PC-3 (cell line): Measurements from ENCODE around the gene RIMBP2.

Experiments
- EZH2 ChIP-seq: fragments of 300-600 bp; sonication (generic); IDR thresholded peaks from one replicate; pipeline ENCODE4 v1.6.1; 2017; ENCODE audit warnings: antibody characterized with exemption, mild to moderate bottlenecking, low read length; ENCODE audit not compliant: unreplicated experiment
- TF ChIP-seq, protein P1 (sequence below): fragments of 300-600 bp; sonication (generic); conservative IDR thresholded peaks from 2 replicates; pipeline ENCODE4 v1.5.1; 2017; ENCODE audit warnings: antibody characterized with exemption, low read depth, mild to moderate bottlenecking, low read length

DNA sequence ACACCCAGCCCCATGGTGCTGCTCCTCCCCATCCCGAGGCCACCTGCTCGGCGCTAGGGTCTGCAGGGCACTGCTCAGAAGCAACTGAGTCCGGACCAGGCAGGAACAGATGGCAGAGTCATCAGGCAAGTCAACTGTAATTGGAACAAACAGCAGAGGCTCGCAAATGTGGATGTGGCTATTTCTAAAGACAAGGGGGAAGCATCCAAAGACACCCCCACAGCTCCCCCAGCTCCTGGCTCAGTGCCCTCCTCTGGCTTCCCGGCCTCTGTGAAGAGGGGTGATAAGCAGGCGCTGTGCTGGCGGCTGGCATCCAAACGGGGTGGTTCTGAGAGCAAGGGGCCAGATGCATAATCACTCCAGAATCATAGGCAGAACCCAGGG is 252.8 kb downstream of the RIMBP2 start:
- TF ChIP-seq, protein P1, sequence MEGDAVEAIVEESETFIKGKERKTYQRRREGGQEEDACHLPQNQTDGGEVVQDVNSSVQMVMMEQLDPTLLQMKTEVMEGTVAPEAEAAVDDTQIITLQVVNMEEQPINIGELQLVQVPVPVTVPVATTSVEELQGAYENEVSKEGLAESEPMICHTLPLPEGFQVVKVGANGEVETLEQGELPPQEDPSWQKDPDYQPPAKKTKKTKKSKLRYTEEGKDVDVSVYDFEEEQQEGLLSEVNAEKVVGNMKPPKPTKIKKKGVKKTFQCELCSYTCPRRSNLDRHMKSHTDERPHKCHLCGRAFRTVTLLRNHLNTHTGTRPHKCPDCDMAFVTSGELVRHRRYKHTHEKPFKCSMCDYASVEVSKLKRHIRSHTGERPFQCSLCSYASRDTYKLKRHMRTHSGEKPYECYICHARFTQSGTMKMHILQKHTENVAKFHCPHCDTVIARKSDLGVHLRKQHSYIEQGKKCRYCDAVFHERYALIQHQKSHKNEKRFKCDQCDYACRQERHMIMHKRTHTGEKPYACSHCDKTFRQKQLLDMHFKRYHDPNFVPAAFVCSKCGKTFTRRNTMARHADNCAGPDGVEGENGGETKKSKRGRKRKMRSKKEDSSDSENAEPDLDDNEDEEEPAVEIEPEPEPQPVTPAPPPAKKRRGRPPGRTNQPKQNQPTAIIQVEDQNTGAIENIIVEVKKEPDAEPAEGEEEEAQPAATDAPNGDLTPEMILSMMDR, result no peak
- no peak for TF ChIP-seq EZH2
